NCI-H1694 (cell line): ENCODE measurements around the gene ZACN.

Experiments
- DNase-seq: peaks from one replicate; lab custom pipeline; 2025; lab: John Stamatoyannopoulos, UW

ZACN gene

GRCh38 chr17:76082326-76083251 is 3.6 kb downstream of the ZACN start:
- DNase-seq: no peak

GRCh38 chr17:76083536-76084182 is 4.7 kb downstream of the ZACN start:
- DNase-seq: no peak

GRCh38 chr17:76085066-76085730 is 6.2 kb downstream of the ZACN start:
- DNase-seq: no peak

- no peak for DNase-seq
These were observed 6.9 kb downstream of the ZACN start for GRCh38 chr17:76085731-76086366.

- DNase-seq: no peak
These were observed 7.4 kb downstream of the ZACN start for GRCh38 chr17:76086384-76086783.

GRCh38 chr17:76087531-76087930 is 8.5 kb downstream of the ZACN start:
- no peak for DNase-seq

- DNase-seq: no peak
These were observed 9.3 kb downstream of the ZACN start for GRCh38 chr17:76088041-76088867.

GRCh38 chr17:76088868-76089576 is 10.0 kb downstream of the ZACN start:
- DNase-seq: no peak

- no peak for DNase-seq
These were observed 10.9 kb downstream of the ZACN start for GRCh38 chr17:76089680-76090516.

- no peak for DNase-seq
These were observed 11.6 kb downstream of the ZACN start for GRCh38 chr17:76090517-76091129.

GRCh38 chr17:76091526-76092286 is 12.7 kb downstream of the ZACN start:
- no peak for DNase-seq

GRCh38 chr17:76092526-76093413 is 13.8 kb downstream of the ZACN start:
- no peak for DNase-seq

GRCh38 chr17:76094046-76094445 is 15.1 kb downstream of the ZACN start:
- no peak for DNase-seq

GRCh38 chr17:76095943-76096342 is 17.0 kb downstream of the ZACN start:
- DNase-seq: no peak

- no peak for DNase-seq
These were observed 18.8 kb downstream of the ZACN start for GRCh38 chr17:76097716-76098295.

GRCh38 chr17:76102944-76103273 is 23.9 kb downstream of the ZACN start:
- no peak for DNase-seq
